SK-N-SH treated with all-trans-retinoic acid at 6 μM for 48 hours (cell line): ENCODE data around the gene AXIN2.

Experiments
- ATAC-seq: fragments of 200-7000 bp; cut with Tn5 transposase; 3 replicates; pipeline ENCODE4 v1.9.1; 2020; ENCODE audit warnings: mild to moderate bottlenecking, moderate library complexity
- ARNTL ChIP-seq: fragments of 450-650 bp; formaldehyde crosslinking; IDR thresholded peaks from 2 replicates; pipeline ENCODE4 v1.5.0; 2020; ENCODE audit warnings: low read depth, mild to moderate bottlenecking, moderate library complexity, borderline replicate concordance
- BACH2 ChIP-seq: fragments of 250-450 bp; sonication (Bioruptor Pico); IDR thresholded peaks from 2 replicates; pipeline ENCODE4 v1.9.0; 2021; ENCODE audit warnings: mild to moderate bottlenecking, borderline replicate concordance
- CREB5 ChIP-seq: fragments of 250-450 bp; sonication (Bioruptor Pico); IDR thresholded peaks from 2 replicates; pipeline ENCODE4 v1.5.1; 2020; ENCODE audit warnings: low read depth, mild to moderate bottlenecking, moderate library complexity
- CSDC2 ChIP-seq: fragments of 250-450 bp; sonication (Bioruptor Pico); IDR thresholded peaks from 2 replicates; pipeline ENCODE4 v1.5.0; 2020; ENCODE audit warnings: mild to moderate bottlenecking, moderate library complexity
- CSRNP3 ChIP-seq: fragments of 250-450 bp; sonication (Bioruptor Pico); IDR thresholded peaks from 2 replicates; pipeline ENCODE4 v1.5.1; 2021; ENCODE audit warnings: mild to moderate bottlenecking, moderate library complexity
- ESRRG ChIP-seq: fragments of 250-450 bp; sonication (Bioruptor Pico); IDR thresholded peaks from 2 replicates; pipeline ENCODE4 v1.6.1; 2021; ENCODE audit warnings: mild to moderate bottlenecking
- GLIS3 ChIP-seq: fragments of 250-450 bp; sonication (Bioruptor Pico); IDR thresholded peaks from 2 replicates; pipeline ENCODE4 v1.5.0; 2020; ENCODE audit warnings: mild to moderate bottlenecking, moderate library complexity
- ISL1 ChIP-seq: fragments of 250-450 bp; sonication (Bioruptor Pico); IDR thresholded peaks from 2 replicates; pipeline ENCODE4 v2.1.2; 2022; ENCODE audit warnings: mild to moderate bottlenecking, moderate library complexity
- OSR1 ChIP-seq: fragments of 250-450 bp; sonication (Bioruptor Pico); IDR thresholded peaks from 2 replicates; pipeline ENCODE4 v1.8.0; 2022; ENCODE audit warnings: moderate library complexity, mild to moderate bottlenecking, inconsistent platforms
- PATZ1 ChIP-seq: fragments of 250-450 bp; sonication (Bioruptor Pico); IDR thresholded peaks from 2 replicates; pipeline ENCODE4 v1.8.0; 2020; ENCODE audit warnings: mild to moderate bottlenecking, moderate library complexity, borderline replicate concordance
- POU6F1 ChIP-seq: fragments of 250-450 bp; sonication (Bioruptor Pico); IDR thresholded peaks from 2 replicates; pipeline ENCODE4 v1.8.0; 2021; ENCODE audit warnings: low read depth, mild to moderate bottlenecking, moderate library complexity, borderline replicate concordance
- PPARA ChIP-seq: fragments of 250-450 bp; sonication (Bioruptor Pico); IDR thresholded peaks from 2 replicates; pipeline ENCODE4 v1.5.0; 2020; ENCODE audit warnings: mild to moderate bottlenecking, borderline replicate concordance
- RARB ChIP-seq: fragments of 250-450 bp; sonication (Bioruptor Pico); IDR thresholded peaks from 2 replicates; pipeline ENCODE4 v1.8.0; 2021; ENCODE audit warnings: mild to moderate bottlenecking, moderate library complexity
- SNAI2 ChIP-seq: fragments of 250-450 bp; sonication (Bioruptor Pico); IDR thresholded peaks from 2 replicates; pipeline ENCODE4 v1.5.0; 2020; ENCODE audit warnings: mild to moderate bottlenecking, moderate library complexity
- TCF4 ChIP-seq: fragments of 250-450 bp; sonication (Bioruptor Pico); IDR thresholded peaks from 2 replicates; pipeline ENCODE4 v1.8.0; 2021; ENCODE audit warnings: mild to moderate bottlenecking, moderate library complexity, borderline replicate concordance
- TSHZ2 ChIP-seq: fragments of 250-450 bp; sonication (Bioruptor Pico); IDR thresholded peaks from 2 replicates; pipeline ENCODE4 v1.5.0; 2020; ENCODE audit warnings: mild to moderate bottlenecking, moderate library complexity
- ZC3H10 ChIP-seq: fragments of 250-450 bp; sonication (Bioruptor Pico); IDR thresholded peaks from 2 replicates; pipeline ENCODE4 v1.5.1; 2021; ENCODE audit warnings: mild to moderate bottlenecking, moderate library complexity
- ZNF565 ChIP-seq: fragments of 450-650 bp; formaldehyde crosslinking; conservative IDR thresholded peaks from 2 replicates; pipeline ENCODE4 v1.5.0; 2020; ENCODE audit warnings: low read depth, mild to moderate bottlenecking, moderate library complexity
- ZNF70 ChIP-seq: fragments of 450-650 bp; formaldehyde crosslinking; IDR thresholded peaks from 2 replicates; pipeline ENCODE4 v1.5.0; 2020; ENCODE audit warnings: mild to moderate bottlenecking, moderate library complexity

The AXIN2 gene

GRCh38 chr17:65556910-65557348, 4.5 kb downstream of the AXIN2 start:
- no peak for TF ChIP-seq SNAI2
- no peak for TF ChIP-seq OSR1 (CRISPR knock-in tag)
- no peak for TF ChIP-seq ESRRG (CRISPR knock-in tag)
- no peak for ATAC-seq

GRCh38 chr17:65556014-65556909, 5.2 kb downstream of the AXIN2 start:
- peak; percentile 24; the same call in 2 of the 3 replicates for ATAC-seq
- TF ChIP-seq TCF4 (peak; percentile 19; the same call in 1 of the 2 replicates), SNAI2 (no peak)

GRCh38 chr17:65554553-65555223, 6.8 kb downstream of the AXIN2 start:
- TF ChIP-seq RARB (CRISPR knock-in tag) (no peak), TCF4 (no peak), ZC3H10 (CRISPR knock-in tag) (no peak), BACH2 (no peak)
- ATAC-seq: peak; percentile 3; the same call in 1 of the 3 replicates

GRCh38 chr17:65553646-65554552, 7.5 kb downstream of the AXIN2 start:
- TF ChIP-seq OSR1 (CRISPR knock-in tag) (no peak), PPARA (CRISPR knock-in tag) (no peak), PATZ1 (CRISPR knock-in tag) (no peak), ZNF70 (CRISPR knock-in tag) (no peak), GLIS3 (CRISPR knock-in tag) (no peak), TSHZ2 (no peak), ZC3H10 (CRISPR knock-in tag) (no peak), BACH2 (no peak), CSRNP3 (CRISPR knock-in tag) (no peak), ZNF565 (CRISPR knock-in tag) (no peak), SNAI2 (no peak), CSDC2 (CRISPR knock-in tag) (no peak), ISL1 (CRISPR knock-in tag) (no peak), ARNTL (CRISPR knock-in tag) (no peak), POU6F1 (CRISPR knock-in tag) (no peak), TCF4 (no peak), ESRRG (CRISPR knock-in tag) (no peak), RARB (CRISPR knock-in tag) (no peak), CREB5 (CRISPR knock-in tag) (no peak)

More at GRCh38 chr17:65553646-65554552, 7.5 kb downstream of the AXIN2 start:
- peak; percentile 82 for ATAC-seq
